Neural progenitor cell (in vitro differentiated cells): ENCODE measurements around the gene ARHGAP9. TPM values are rescaled to one million over a fixed set of nuclear protein-coding genes. Genes with fewer than 3 reads are reported as not detected.
"Not testable (repeated sequence)": the region's sequence is repeated elsewhere in the genome, so short reads cannot be mapped to it uniquely, and the experiment has no call there.

ENCODE experiments used
- DNase-seq: peaks from one replicate; pipeline ENCODE4 v3.0.0-alpha.2; 2016; ENCODE audit warnings: low spot score
- H2AFZ ChIP-seq: fragments of 200-600 bp; sonication (generic); replicated peaks from 2 replicates; pipeline ENCODE4 v1.6.1; 2016; ENCODE audit warnings: antibody characterized with exemption
- H3F3A ChIP-seq: fragments of 200-600 bp; sonication (generic); 2 replicates; pipeline ENCODE4 v1.6.1; 2016; ENCODE audit warnings: antibody characterized with exemption, low read depth
- H3K27ac ChIP-seq: fragments of 200-600 bp; sonication (generic); 2 replicates; pipeline ENCODE4 v1.5.1; 2016; ENCODE audit warnings: mild to moderate bottlenecking
- H3K27me3 ChIP-seq: fragments of 200-600 bp; sonication (generic); 2 replicates; pipeline ENCODE4 v1.6.1; 2016; ENCODE audit warnings: mild to moderate bottlenecking, moderate library complexity
- H3K36me3 ChIP-seq: fragments of 200-600 bp; sonication (generic); 2 replicates; pipeline ENCODE4 v1.5.1; 2016
- H3K4me1 ChIP-seq: fragments of 200-600 bp; sonication (generic); 2 replicates; pipeline ENCODE4 v1.6.1; 2016; ENCODE audit warnings: mixed run types
- H3K4me2 ChIP-seq: fragments of 200-600 bp; sonication (generic); 2 replicates; pipeline ENCODE4 v1.6.1; 2016
- H3K4me3 ChIP-seq: fragments of 200-600 bp; sonication (generic); 2 replicates; pipeline ENCODE4 v1.5.1; 2016
- H3K79me2 ChIP-seq: fragments of 200-600 bp; sonication (generic); 2 replicates; pipeline ENCODE4 v1.6.1; 2016; ENCODE audit warnings: low read depth
- H3K9ac ChIP-seq: fragments of 200-600 bp; sonication (generic); 2 replicates; pipeline ENCODE4 v1.6.1; 2016
- H3K9me3 ChIP-seq: fragments of 200-600 bp; sonication (generic); 2 replicates; pipeline ENCODE4 v1.5.1; 2016; ENCODE audit warnings: low read depth
- H4K20me1 ChIP-seq: fragments of 200-600 bp; sonication (generic); 2 replicates; pipeline ENCODE4 v1.6.1; 2016; ENCODE audit warnings: low read depth
- H3K27ac Mint-ChIP-seq: 3 replicates; pipeline ENCODE4 v1.8.0; 2021; ENCODE audit warnings: mixed read lengths
- H3K27me3 Mint-ChIP-seq: 2 replicates; pipeline ENCODE4 v1.8.0; 2022; ENCODE audit warnings: low read depth, mild to moderate bottlenecking, inconsistent platforms, moderate library complexity, mixed read lengths; ENCODE audit not compliant: insufficient read depth
- H3K36me3 Mint-ChIP-seq: 3 replicates; pipeline ENCODE4 v1.8.0; 2021; ENCODE audit warnings: mixed read lengths
- H3K4me1 Mint-ChIP-seq: 3 replicates; pipeline ENCODE4 v1.8.0; 2021; ENCODE audit warnings: mixed read lengths
- H3K4me3 Mint-ChIP-seq: 3 replicates; pipeline ENCODE4 v1.8.0; 2021; ENCODE audit warnings: mild to moderate bottlenecking, moderate library complexity, mixed read lengths
- H3K9me3 Mint-ChIP-seq: 3 replicates; pipeline ENCODE4 v1.8.0; 2020; ENCODE audit warnings: mixed read lengths
- CTCF ChIP-seq: fragments of 200-600 bp; sonication (generic); IDR thresholded peaks from 2 replicates; pipeline ENCODE4 v1.5.1; 2017; ENCODE audit warnings: antibody characterized with exemption, mild to moderate bottlenecking
- EZH2 ChIP-seq: fragments of 200-600 bp; sonication (generic); IDR thresholded peaks from 2 replicates; pipeline ENCODE4 v1.6.1; 2017; ENCODE audit warnings: antibody characterized with exemption, mild to moderate bottlenecking, moderate library complexity
- EZH2phosphoT487 ChIP-seq: fragments of 200-600 bp; sonication (generic); IDR thresholded peaks from 2 replicates; pipeline ENCODE4 v1.6.1; 2017; ENCODE audit warnings: antibody characterized with exemption
- total RNA-seq: library from RNA; depleted of rRNA; stranded (reverse); fragments of >200 nt; gene quantifications from 2 replicates; pipeline ENCODE4 v1.2.3, GENCODE V29; 2015; ENCODE audit warnings: low replicate concordance

ARHGAP9 gene
- total RNA-seq, 1 donor from 2014 or later = not detected

DNA sequence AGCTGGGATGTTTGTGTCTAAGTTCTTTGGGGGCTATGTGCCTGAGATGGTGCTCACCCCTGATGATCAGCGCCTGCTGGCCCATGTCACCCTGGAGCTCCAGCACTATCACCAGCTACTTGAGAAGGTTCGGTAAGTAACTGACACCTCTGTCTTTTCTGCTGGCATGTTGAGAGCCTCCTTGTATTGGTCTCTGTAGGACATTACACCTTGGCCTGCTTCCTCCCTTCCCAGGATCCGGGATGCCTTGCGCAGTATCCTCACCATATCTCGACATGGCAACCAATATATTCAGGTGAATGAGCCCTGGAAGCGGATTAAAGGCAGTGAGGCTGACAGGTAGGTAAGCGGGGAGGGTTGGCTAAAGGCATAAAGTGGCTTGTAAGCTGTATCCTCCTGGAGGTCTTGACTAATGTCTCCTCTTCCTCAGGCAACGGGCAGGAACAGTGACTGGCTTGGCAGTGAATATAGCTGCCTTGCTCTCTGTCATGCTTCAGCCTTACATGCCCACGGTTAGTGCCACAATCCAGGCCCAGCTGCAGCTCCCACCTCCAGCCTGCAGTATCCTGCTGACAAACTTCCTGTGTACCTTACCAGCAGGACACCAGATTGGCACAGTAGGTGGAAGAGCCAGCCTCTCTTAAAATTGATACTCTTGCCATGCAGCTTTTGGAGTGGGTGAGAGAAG lies 35.2 kb upstream of the ARHGAP9 start:
- Mint-ChIP-seq H3K9me3 (no peaks in the 10 kb centered on the region), H3K36me3 (peaks cover 46% of the 10 kb centered on the region), H3K4me3 (no peak overlapping the region), H3K27ac (no peak overlapping the region), H3K4me1 (peaks cover 14% of the 10 kb centered on the region), H3K27me3 (peaks cover 4% of the 10 kb centered on the region)
- H3K9ac ChIP-seq = no peak overlapping the region
- H3F3A ChIP-seq = peaks cover 22% of the 10 kb centered on the region
- H3K27ac ChIP-seq = no peak overlapping the region
- H3K4me1 ChIP-seq = peaks cover 11% of the 10 kb centered on the region
- H4K20me1 ChIP-seq = peaks cover 21% of the 10 kb centered on the region
- H3K9me3 ChIP-seq = no peaks in the 10 kb centered on the region
- DNase-seq = no peak
- no peak for TF ChIP-seq EZH2
- no peak for TF ChIP-seq CTCF
- no peak for TF ChIP-seq EZH2phosphoT487
- H3K36me3 ChIP-seq = peaks cover 11% of the 10 kb centered on the region
- H3K79me2 ChIP-seq = peaks cover 11% of the 10 kb centered on the region
- H2AFZ ChIP-seq = no peak overlapping the region
- H3K4me2 ChIP-seq = no peak overlapping the region
- no peaks in the 10 kb centered on the region for H3K27me3 ChIP-seq
- H3K4me3 ChIP-seq = no peak overlapping the region

- H3K4me2 ChIP-seq, H3K9me3 ChIP-seq, H3K9me3 Mint-ChIP-seq, H3K27me3 ChIP-seq, H3K27ac Mint-ChIP-seq, H3K4me1 ChIP-seq, H3K4me3 Mint-ChIP-seq, H3K4me3 ChIP-seq, H3K27ac ChIP-seq, DNase-seq, H3K27me3 Mint-ChIP-seq, H2AFZ ChIP-seq, H3K9ac ChIP-seq: not testable (repeated sequence)
- peaks cover 11% of the 10 kb centered on the region for H3K79me2 ChIP-seq
- peaks cover 11% of the 10 kb centered on the region for H3K36me3 ChIP-seq
- Mint-ChIP-seq H3K36me3 (peaks cover 50% of the 10 kb centered on the region), H3K4me1 (peaks cover 11% of the 10 kb centered on the region)
- peaks cover 14% of the 10 kb centered on the region for H4K20me1 ChIP-seq
- peaks cover 16% of the 10 kb centered on the region for H3F3A ChIP-seq
These were observed 34.6 kb upstream of the ARHGAP9 start for GRCh38 chr12:57514246-57514645.

GRCh38 chr12:57513677-57514076 lies 34.0 kb upstream of the ARHGAP9 start:
- not testable (repeated sequence) for H3K9me3 ChIP-seq

DNA sequence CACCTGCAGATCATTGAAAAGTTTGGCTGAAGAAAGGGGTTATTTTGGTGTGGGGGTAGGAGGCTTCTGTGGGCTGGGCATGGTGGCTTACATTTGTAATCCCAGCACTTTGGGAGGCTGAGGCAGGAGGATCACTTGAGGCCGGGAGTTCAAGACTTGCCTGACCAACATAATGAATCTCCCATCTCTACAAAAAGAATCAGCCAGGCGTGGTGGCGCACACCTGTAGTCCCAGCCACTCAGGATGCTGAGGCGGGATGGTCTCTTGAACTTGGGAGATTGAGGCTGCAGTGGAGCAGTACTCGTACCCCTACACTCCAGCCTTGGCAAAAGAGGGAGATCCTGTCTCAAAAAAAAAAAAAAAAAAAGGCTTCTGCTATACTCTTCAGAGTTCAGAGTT lies 33.6 kb upstream of the ARHGAP9 start:
- H2AFZ ChIP-seq = no peak overlapping the region
- no peaks in the 10 kb centered on the region for H3K9me3 ChIP-seq
- H3K36me3 ChIP-seq = peaks cover 14% of the 10 kb centered on the region
- Mint-ChIP-seq H3K9me3 (no peaks in the 10 kb centered on the region), H3K27me3 (no peaks in the 10 kb centered on the region), H3K27ac (no peak overlapping the region), H3K36me3 (peaks cover 50% of the 10 kb centered on the region), H3K4me1 (peaks cover 2% of the 10 kb centered on the region), H3K4me3 (no peak overlapping the region)
- TF ChIP-seq EZH2phosphoT487 = no peak
- no peak for TF ChIP-seq CTCF
- H3K4me3 ChIP-seq = no peak overlapping the region
- no peak overlapping the region for H3K27ac ChIP-seq
- H3K27me3 ChIP-seq = no peaks in the 10 kb centered on the region
- H3K4me2 ChIP-seq = no peak overlapping the region
- no peak overlapping the region for H3K9ac ChIP-seq
- H3K4me1 ChIP-seq = no peaks in the 10 kb centered on the region
- peaks cover 3% of the 10 kb centered on the region for H3K79me2 ChIP-seq
- no peak for DNase-seq
- H4K20me1 ChIP-seq = peaks cover 5% of the 10 kb centered on the region
- peaks cover 6% of the 10 kb centered on the region for H3F3A ChIP-seq

More at GRCh38 chr12:57513677-57514076, 34.0 kb upstream of the ARHGAP9 start:
- not testable (repeated sequence) for H3K4me2 ChIP-seq, H2AFZ ChIP-seq, H3K27me3 Mint-ChIP-seq, DNase-seq, H3K27ac Mint-ChIP-seq, H3K79me2 ChIP-seq, H3K4me3 ChIP-seq, H3K9me3 Mint-ChIP-seq, H3K4me3 Mint-ChIP-seq, H3F3A ChIP-seq, H3K27me3 ChIP-seq, H3K9ac ChIP-seq, H3K4me1 Mint-ChIP-seq, H3K4me1 ChIP-seq, H4K20me1 ChIP-seq, H3K27ac ChIP-seq
- H3K36me3 Mint-ChIP-seq = peaks cover 52% of the 10 kb centered on the region
- peaks cover 14% of the 10 kb centered on the region for H3K36me3 ChIP-seq
